ENCODE data around the gene SLC34A3.

Gene SLC34A3

GRCh38 chr9:137225699-137226331 is 4.9 kb upstream of the SLC34A3 start:
- Mint-ChIP-seq H3K36me3 (ENCODE audit: low read depth) (no peaks in the 10 kb centered on the region), H3K9me3 (no peaks in the 10 kb centered on the region), H3K27ac (no peak overlapping the region), H3K4me1 (ENCODE audit: low read depth) (peaks cover 20% of the 10 kb centered on the region), H3K27me3 (peaks cover 43% of the 10 kb centered on the region), H3K4me3 (no peak overlapping the region)
- intact Hi-C loops (cut with micrococcal nuclease) = loop anchor here (2.0 to 5.0 kb wide), 2 partner anchors 107 to 179 kb away; partner anchors contain the start of gene NPDC1

GRCh38 chr9:137226338-137227053 is 4.2 kb upstream of the SLC34A3 start:
- H3K27ac Mint-ChIP-seq = no peak overlapping the region
- H3K9me3 Mint-ChIP-seq = no peaks in the 10 kb centered on the region
- peaks cover 18% of the 10 kb centered on the region for H3K4me1 Mint-ChIP-seq (ENCODE audit: low read depth)
- H3K27me3 Mint-ChIP-seq = peaks cover 43% of the 10 kb centered on the region
- no peak overlapping the region for H3K4me3 Mint-ChIP-seq
- H3K36me3 Mint-ChIP-seq (ENCODE audit: low read depth) = no peaks in the 10 kb centered on the region
- intact Hi-C loops (cut with micrococcal nuclease) = loop anchor here (2.0 to 5.0 kb wide), 2 partner anchors 108 to 179 kb away; partner anchors contain the start of gene NPDC1

GRCh38 chr9:137227054-137227852 is 3.4 kb upstream of the SLC34A3 start, which contains the start of gene RNF224:
Gene RNF224, plus strand, starts transcription at chr9:137227502. Its CDS starts 834 bp downstream, at chr9:137228336.
- no peak within 1 kb of the TSS for H3K27ac Mint-ChIP-seq
- intact Hi-C loops (cut with micrococcal nuclease) = loop anchor here (2.0 to 5.0 kb wide), 2 partner anchors 108 to 180 kb away; partner anchors contain the start of gene NPDC1
- no peak within 1 kb of the TSS for H3K4me3 Mint-ChIP-seq
- peaks cover 18% of the 10 kb centered on the region for H3K4me1 Mint-ChIP-seq (ENCODE audit: low read depth)
- H3K36me3 Mint-ChIP-seq (ENCODE audit: low read depth) = no peaks in the 10 kb centered on the region
- H3K27me3 Mint-ChIP-seq = peaks cover 48% of the 10 kb centered on the region
- no peaks in the 10 kb centered on the region for H3K9me3 Mint-ChIP-seq

GRCh38 chr9:137227853-137228505 is 2.7 kb upstream of the SLC34A3 start:
- Mint-ChIP-seq H3K9me3 (no peaks in the 10 kb centered on the region), H3K4me3 (no peak overlapping the region), H3K4me1 (ENCODE audit: low read depth) (peaks cover 13% of the 10 kb centered on the region), H3K27ac (no peak overlapping the region), H3K36me3 (ENCODE audit: low read depth) (no peaks in the 10 kb centered on the region), H3K27me3 (peaks cover 53% of the 10 kb centered on the region)
- intact Hi-C loops (cut with micrococcal nuclease) = loop anchor here (2.0 to 5.0 kb wide), 2 partner anchors 109 to 181 kb away; partner anchors contain the start of gene NPDC1

GRCh38 chr9:137228506-137228967 is 2.2 kb upstream of the SLC34A3 start:
- H3K4me3 Mint-ChIP-seq = no peak overlapping the region
- H3K27me3 Mint-ChIP-seq = peaks cover 53% of the 10 kb centered on the region
- no peaks in the 10 kb centered on the region for H3K36me3 Mint-ChIP-seq (ENCODE audit: low read depth)
- intact Hi-C loops (cut with micrococcal nuclease) = loop anchor here (5.0 kb wide), 1 partner anchor 181 kb away; the partner anchor contains the start of gene NPDC1
- no peak overlapping the region for H3K27ac Mint-ChIP-seq
- H3K9me3 Mint-ChIP-seq = no peaks in the 10 kb centered on the region
- peaks cover 11% of the 10 kb centered on the region for H3K4me1 Mint-ChIP-seq (ENCODE audit: low read depth)

GRCh38 chr9:137228968-137229896 is 1.5 kb upstream of the SLC34A3 start:
- Mint-ChIP-seq H3K36me3 (ENCODE audit: low read depth) (no peaks in the 10 kb centered on the region), H3K4me3 (no peak overlapping the region), H3K27me3 (peaks cover 56% of the 10 kb centered on the region), H3K9me3 (no peaks in the 10 kb centered on the region), H3K4me1 (ENCODE audit: low read depth) (peaks cover 11% of the 10 kb centered on the region), H3K27ac (no peak overlapping the region)
- intact Hi-C loops (cut with micrococcal nuclease) = loop anchor here (5.0 kb wide), 1 partner anchor 182 kb away; the partner anchor contains the start of gene NPDC1

GRCh38 chr9:137229903-137230704 is 597 bp upstream of the SLC34A3 start:
- Mint-ChIP-seq H3K27me3 (peaks cover 63% of the 10 kb centered on the region), H3K9me3 (no peaks in the 10 kb centered on the region), H3K4me3 (no peak overlapping the region), H3K36me3 (ENCODE audit: low read depth) (no peaks in the 10 kb centered on the region), H3K4me1 (ENCODE audit: low read depth) (peaks cover 11% of the 10 kb centered on the region), H3K27ac (no peak overlapping the region)
- intact Hi-C loops (cut with micrococcal nuclease) = loop anchor here (5.0 kb wide), 1 partner anchor 183 kb away; the partner anchor contains the start of gene NPDC1

- H3K4me1 Mint-ChIP-seq (ENCODE audit: low read depth) = peaks cover 11% of the 10 kb centered on the region
- H3K4me3 Mint-ChIP-seq = no peak overlapping the region
Observed at GRCh38 chr9:137231372-137232039, 805 bp downstream of the SLC34A3 start.

GRCh38 chr9:137232101-137232500 is 1.4 kb downstream of the SLC34A3 start:
- intact Hi-C loops (cut with micrococcal nuclease) = no loop called here
- Mint-ChIP-seq H3K27ac (no peak overlapping the region), H3K9me3 (no peaks in the 10 kb centered on the region), H3K4me1 (ENCODE audit: low read depth) (peaks cover 16% of the 10 kb centered on the region), H3K27me3 (peaks cover 61% of the 10 kb centered on the region), H3K36me3 (ENCODE audit: low read depth) (no peaks in the 10 kb centered on the region), H3K4me3 (no peak overlapping the region)

More at GRCh38 chr9:137231372-137232039, 805 bp downstream of the SLC34A3 start:
- Mint-ChIP-seq H3K9me3 (no peaks in the 10 kb centered on the region), H3K36me3 (ENCODE audit: low read depth) (no peaks in the 10 kb centered on the region), H3K27ac (no peak overlapping the region), H3K27me3 (peaks cover 66% of the 10 kb centered on the region)
- intact Hi-C loops (cut with micrococcal nuclease) = no loop called here

GRCh38 chr9:137232510-137232909 is 1.8 kb downstream of the SLC34A3 start:
- intact Hi-C loops (cut with micrococcal nuclease) = no loop called here
- Mint-ChIP-seq H3K4me3 (no peak overlapping the region), H3K4me1 (ENCODE audit: low read depth) (peaks cover 18% of the 10 kb centered on the region), H3K36me3 (ENCODE audit: low read depth) (no peaks in the 10 kb centered on the region), H3K27ac (no peak overlapping the region), H3K9me3 (no peaks in the 10 kb centered on the region), H3K27me3 (peaks cover 59% of the 10 kb centered on the region)

GRCh38 chr9:137233143-137233980 is 2.7 kb downstream of the SLC34A3 start:
- Mint-ChIP-seq H3K4me1 (ENCODE audit: low read depth) (peaks cover 22% of the 10 kb centered on the region), H3K4me3 (no peak overlapping the region), H3K36me3 (ENCODE audit: low read depth) (no peaks in the 10 kb centered on the region), H3K9me3 (no peaks in the 10 kb centered on the region), H3K27ac (no peak overlapping the region), H3K27me3 (peaks cover 54% of the 10 kb centered on the region)
- intact Hi-C loops (cut with micrococcal nuclease) = no loop called here

All from dendritic cell treated with granulocyte-macrophage colony-stimulating factor and Interleukin-4, amounts not matched to agents 40 ng/mL and 50 ng/mL, for 4 days (primary cell).